Suprapubic skin (tissue), 4 donors: ENCODE results near the gene FKBP4.

ENCODE experiments used
- CTCF ChIP-seq, 2 donors: fragments of 200-600 bp in 1 of 2; fragments of 450-650 bp in 1 of 2; sonication (generic) in 1 of 2; IDR thresholded peaks; one replicate each; pipeline ENCODE4 v1.5.1; 2016 to 2019; ENCODE audit warnings: antibody characterized with exemption in 2 of 2, mild to moderate bottlenecking in 1 of 2, moderate library complexity in 1 of 2
- EP300 ChIP-seq: sonication (generic); formaldehyde crosslinking; IDR thresholded peaks from one replicate; pipeline ENCODE4 v1.6.1; 2017; ENCODE audit warnings: antibody characterized with exemption
- POLR2AphosphoS5 ChIP-seq, 3 donors: sonication (generic); formaldehyde crosslinking; IDR thresholded peaks; one replicate each; pipeline ENCODE4 v1.6.1; 2017; ENCODE audit warnings: antibody characterized with exemption in 3 of 3

GRCh38 chr12:2834581-2835491 lies 40.1 kb downstream of the FKBP4 start, which contains the start of gene NRIP2:
- TF ChIP-seq CTCF (IDR thresholded peaks at IDR 0.05) (no peak), POLR2AphosphoS5 (IDR thresholded peaks at IDR 0.05) (no peak), EP300 (no peak)
